AG08396 (cell line): ENCODE measurements around the gene ORC1.

Source experiments
- DNase-seq: peaks from one replicate; pipeline ENCODE4 v3.0.0; 2012; ENCODE audit warnings: low spot score, mixed read lengths

The ORC1 gene

DNA sequence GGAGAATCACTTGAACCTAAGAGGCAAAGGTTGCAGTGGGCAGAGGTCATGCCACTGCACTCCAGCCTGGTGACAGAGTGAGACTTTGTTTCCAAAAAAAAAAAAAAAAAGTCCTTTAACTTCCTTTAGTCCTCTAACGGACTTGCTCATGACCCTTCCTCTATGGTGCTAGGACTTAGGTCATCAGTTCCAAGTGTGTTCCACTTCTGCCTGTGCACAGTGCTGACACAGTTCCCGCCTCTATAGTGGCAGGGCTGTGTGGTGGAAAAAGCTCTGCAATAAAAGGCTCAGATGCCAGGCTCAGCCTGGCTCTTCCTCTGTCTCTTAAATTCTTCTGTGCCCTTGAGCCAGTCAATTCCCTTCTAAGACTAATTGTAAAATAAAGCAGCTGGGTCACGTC, 60.2 kb downstream of the ORC1 start:
- no peak for DNase-seq

GRCh38 chr1:52341655-52342260, 62.5 kb downstream of the ORC1 start:
- no peak for DNase-seq

GRCh38 chr1:52337439-52337838, 66.8 kb downstream of the ORC1 start:
- DNase-seq = no peak

DNA sequence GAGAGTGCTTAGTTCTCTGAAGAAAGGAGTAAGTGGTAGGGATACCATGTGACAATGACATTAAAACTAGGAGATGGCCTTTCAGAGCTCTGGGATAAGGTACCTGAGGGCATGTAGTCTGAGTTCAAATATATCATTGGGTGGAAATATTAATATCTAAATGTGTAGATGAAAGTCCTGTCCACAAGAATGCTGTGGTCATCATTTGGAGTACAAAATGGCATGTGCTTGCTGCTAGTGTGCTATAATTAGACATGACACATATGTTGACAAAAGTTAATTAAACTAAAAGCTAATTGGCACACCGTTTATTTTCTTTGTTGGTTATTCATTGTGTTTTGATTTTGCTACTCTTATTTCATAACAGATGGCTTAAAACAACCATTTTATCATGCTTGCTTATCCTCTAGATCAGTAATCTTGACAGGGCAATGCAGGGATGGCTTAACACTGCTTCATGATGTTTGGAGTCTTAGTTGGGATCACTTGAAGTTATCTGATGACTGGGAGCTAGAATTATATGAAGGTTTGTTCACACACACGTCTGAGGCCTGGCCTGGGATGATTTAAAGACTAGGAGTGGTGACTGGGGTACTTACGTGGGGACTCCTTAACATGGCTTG, 69.2 kb downstream of the ORC1 start:
- DNase-seq = no peak

- DNase-seq = no peak
These were observed 71.8 kb downstream of the ORC1 start for GRCh38 chr1:52332411-52332810.

GRCh38 chr1:52328615-52329014, 75.6 kb downstream of the ORC1 start:
- DNase-seq = no peak

GRCh38 chr1:52325786-52326185, 78.4 kb downstream of the ORC1 start:
- no peak for DNase-seq

DNA sequence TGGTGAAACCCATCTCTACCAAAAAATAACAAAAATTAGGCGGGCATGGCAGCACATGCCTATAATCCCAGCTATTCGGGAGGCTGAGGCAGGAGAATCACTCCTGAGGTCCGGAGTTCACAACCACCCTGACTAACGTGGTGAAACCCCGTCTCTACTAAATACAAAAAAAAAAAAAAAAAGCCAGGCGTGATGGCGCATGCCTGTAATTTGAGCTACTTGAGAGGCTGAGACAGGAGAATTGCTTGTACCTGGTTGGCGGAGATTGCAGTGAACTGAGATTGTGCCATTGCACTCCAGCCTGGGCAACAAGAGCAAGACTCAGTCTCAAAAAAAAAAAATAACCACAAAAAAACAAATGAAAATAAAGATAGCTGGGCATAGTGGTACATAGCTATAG, 80.5 kb downstream of the ORC1 start:
- DNase-seq = no peak
